Measurements from ENCODE around the gene TM9SF1.

The TM9SF1 gene

GRCh38 chr14:24195186-24196070 lies at the start of gene TM9SF1:
TSS of gene TM9SF1 (minus strand) at chr14:24195441. CDS start at chr14:24195019, 422 bp downstream.
- FAIRE-seq (peak; percentile 82), DNase-seq (ENCODE audit: extremely low spot score, insufficient read length, low read depth) (no peak)

GRCh38 chr14:24243336-24243836 lies 48.1 kb upstream of the TM9SF1 start:
- FAIRE-seq (peak; percentile 5), DNase-seq (ENCODE audit: extremely low spot score, insufficient read length, low read depth) (no peak)

GRCh38 chr14:24241829-24242443 lies 46.7 kb upstream of the TM9SF1 start:
- DNase-seq (ENCODE audit: extremely low spot score, insufficient read length, low read depth) (peak; percentile 88), FAIRE-seq (no peak)

GRCh38 chr14:24240110-24240918 lies 45.1 kb upstream of the TM9SF1 start:
- no peak for DNase-seq (ENCODE audit: extremely low spot score, insufficient read length, low read depth)
- no peak for FAIRE-seq

- FAIRE-seq: no peak
- no peak for DNase-seq (ENCODE audit: extremely low spot score, insufficient read length, low read depth)
Observed at GRCh38 chr14:24238527-24239037, 43.3 kb upstream of the TM9SF1 start.

- DNase-seq (ENCODE audit: extremely low spot score, insufficient read length, low read depth): no peak
- no peak for FAIRE-seq
Observed at GRCh38 chr14:24238123-24238522, 42.9 kb upstream of the TM9SF1 start.

GRCh38 chr14:24237463-24237955 lies 42.3 kb upstream of the TM9SF1 start:
- no peak for FAIRE-seq

GRCh38 chr14:24236689-24237462 lies 41.6 kb upstream of the TM9SF1 start:
- no peak for FAIRE-seq
- no peak for DNase-seq (ENCODE audit: extremely low spot score, insufficient read length, low read depth)

More at GRCh38 chr14:24237463-24237955, 42.3 kb upstream of the TM9SF1 start:
- no peak for DNase-seq (ENCODE audit: extremely low spot score, insufficient read length, low read depth)

GRCh38 chr14:24235804-24236688 lies 40.8 kb upstream of the TM9SF1 start:
- FAIRE-seq (no peak), DNase-seq (ENCODE audit: extremely low spot score, insufficient read length, low read depth) (no peak)

- FAIRE-seq (no peak), DNase-seq (ENCODE audit: extremely low spot score, insufficient read length, low read depth) (no peak)
Observed at GRCh38 chr14:24234095-24235005, 39.1 kb upstream of the TM9SF1 start.

GRCh38 chr14:24233538-24233866 lies 38.3 kb upstream of the TM9SF1 start:
- FAIRE-seq (no peak), DNase-seq (ENCODE audit: extremely low spot score, insufficient read length, low read depth) (no peak)

GRCh38 chr14:24232645-24233537 lies 37.6 kb upstream of the TM9SF1 start, which contains the start of gene GMPR2:
TSS of gene GMPR2 (plus strand) at chr14:24232929. CDS start at chr14:24233254, 325 bp downstream.
- peak; percentile 47 for DNase-seq (ENCODE audit: extremely low spot score, insufficient read length, low read depth)
- FAIRE-seq: peak; percentile 78

GRCh38 chr14:24232121-24232644 lies 36.9 kb upstream of the TM9SF1 start, which contains the start of gene NEDD8:
TSS of gene NEDD8 (minus strand) at chr14:24232367. CDS start at chr14:24232267, 100 bp downstream.
- FAIRE-seq (peak; percentile 56), DNase-seq (ENCODE audit: extremely low spot score, insufficient read length, low read depth) (peak; percentile 75)

- FAIRE-seq (no peak), DNase-seq (ENCODE audit: extremely low spot score, insufficient read length, low read depth) (no peak)
Observed at GRCh38 chr14:24231263-24232120, 36.3 kb upstream of the TM9SF1 start.

- DNase-seq (ENCODE audit: extremely low spot score, insufficient read length, low read depth): no peak
- FAIRE-seq: no peak
Observed at GRCh38 chr14:24228902-24229301, 33.7 kb upstream of the TM9SF1 start.
